Osteoblast (primary cell): ENCODE data around the gene ALDH1A1. TPM values are rescaled to one million over a fixed set of nuclear protein-coding genes. Genes with fewer than 3 reads are reported as not detected.

ENCODE experiments used
- DNase-seq: peaks from one replicate; pipeline ENCODE4 v3.0.0; 2011; ENCODE audit warnings: low spot score, mixed read lengths; ENCODE audit not compliant: insufficient read length; ENCODE audit errors: missing footprints
- H2AFZ ChIP-seq: 2 replicates; pipeline ENCODE4 v1.6.0; 2011; ENCODE audit warnings: mild to moderate bottlenecking, low read length
- H3K27ac ChIP-seq: 2 replicates; pipeline ENCODE4 v1.5.1; 2011; ENCODE audit warnings: mild to moderate bottlenecking, low read depth, low read length, moderate library complexity
- H3K27me3 ChIP-seq: 2 replicates; pipeline ENCODE4 v1.6.0; 2012; ENCODE audit warnings: mild to moderate bottlenecking, control low read depth, inconsistent platforms, low read length, moderate library complexity; ENCODE audit not compliant: insufficient read depth
- H3K36me3 ChIP-seq: 2 replicates; pipeline ENCODE4 v1.5.1; 2011; ENCODE audit warnings: mild to moderate bottlenecking, low read length, control low read depth, moderate library complexity; ENCODE audit not compliant: insufficient read depth
- H3K4me1 ChIP-seq: 2 replicates; pipeline ENCODE4 v1.5.1; 2011; ENCODE audit warnings: mild to moderate bottlenecking, low read length, control low read depth, moderate library complexity; ENCODE audit not compliant: insufficient read depth
- H3K4me2 ChIP-seq: 2 replicates; pipeline ENCODE4 v1.6.0; 2011; ENCODE audit warnings: mild to moderate bottlenecking, low read length; ENCODE audit not compliant: insufficient read depth
- H3K4me3 ChIP-seq: fragments of 200-600 bp; sonication (generic); 3 replicates; pipeline ENCODE4 v1.5.1; 2012; ENCODE audit warnings: mild to moderate bottlenecking, low read length, inconsistent platforms; ENCODE audit not compliant: insufficient read depth
- H3K79me2 ChIP-seq: 2 replicates; pipeline ENCODE4 v1.6.0; 2012; ENCODE audit warnings: mild to moderate bottlenecking, low read length, control low read depth, inconsistent platforms; ENCODE audit not compliant: insufficient read depth
- H3K9me3 ChIP-seq: 2 replicates; pipeline ENCODE4 v1.5.1; 2011; ENCODE audit warnings: low read depth, low read length, control low read depth
- H4K20me1 ChIP-seq: 2 replicates; pipeline ENCODE4 v1.6.0; 2012; ENCODE audit warnings: mild to moderate bottlenecking, low read length, control low read depth; ENCODE audit not compliant: insufficient read depth
- total RNA-seq: library from RNA; depleted of rRNA; stranded (reverse); fragments of >200 nt; gene quantifications from 2 replicates; pipeline ENCODE4 v1.2.3, GENCODE V29; 2012
- TF ChIP-seq, protein P1 (sequence below): IDR thresholded peaks from 2 replicates; pipeline ENCODE4 v1.5.1; 2011; ENCODE audit warnings: mild to moderate bottlenecking, low read depth, low read length, moderate library complexity; ENCODE audit errors: extremely low read depth

The ALDH1A1 gene
- total RNA-seq, 1 donor = 0.36 TPM

DNA sequence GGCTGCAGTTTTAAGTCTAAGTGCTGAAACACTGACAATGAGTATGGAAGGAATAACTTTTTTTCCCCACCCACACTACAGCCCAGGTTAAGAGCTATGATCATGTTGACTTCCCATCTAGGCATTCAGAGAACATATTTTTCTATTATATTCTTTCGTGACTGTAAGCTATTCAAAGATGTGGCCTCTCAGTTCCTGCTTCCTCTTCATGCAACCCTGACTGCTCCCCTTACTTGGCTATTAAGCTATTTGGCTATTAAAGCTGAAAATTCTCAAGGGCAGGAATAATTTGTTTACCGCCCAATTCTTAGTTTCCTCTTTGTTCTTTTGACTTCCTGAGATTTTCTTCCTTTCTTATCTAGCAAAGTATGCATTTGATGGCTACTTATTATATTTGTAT lies 18.6 kb upstream of the ALDH1A1 start:
- Histone ChIP-seq H3K27ac (no peak overlapping the region), H3K4me3 (no peak overlapping the region), H3K79me2 (no peaks in the 10 kb centered on the region), H2AFZ (no peak overlapping the region), H4K20me1 (no peaks in the 10 kb centered on the region), H3K4me2 (no peak overlapping the region), H3K36me3 (no peaks in the 10 kb centered on the region), H3K9me3 (no peaks in the 10 kb centered on the region), H3K27me3 (no peaks in the 10 kb centered on the region), H3K4me1 (no peaks in the 10 kb centered on the region)
- TF ChIP-seq, protein P1, sequence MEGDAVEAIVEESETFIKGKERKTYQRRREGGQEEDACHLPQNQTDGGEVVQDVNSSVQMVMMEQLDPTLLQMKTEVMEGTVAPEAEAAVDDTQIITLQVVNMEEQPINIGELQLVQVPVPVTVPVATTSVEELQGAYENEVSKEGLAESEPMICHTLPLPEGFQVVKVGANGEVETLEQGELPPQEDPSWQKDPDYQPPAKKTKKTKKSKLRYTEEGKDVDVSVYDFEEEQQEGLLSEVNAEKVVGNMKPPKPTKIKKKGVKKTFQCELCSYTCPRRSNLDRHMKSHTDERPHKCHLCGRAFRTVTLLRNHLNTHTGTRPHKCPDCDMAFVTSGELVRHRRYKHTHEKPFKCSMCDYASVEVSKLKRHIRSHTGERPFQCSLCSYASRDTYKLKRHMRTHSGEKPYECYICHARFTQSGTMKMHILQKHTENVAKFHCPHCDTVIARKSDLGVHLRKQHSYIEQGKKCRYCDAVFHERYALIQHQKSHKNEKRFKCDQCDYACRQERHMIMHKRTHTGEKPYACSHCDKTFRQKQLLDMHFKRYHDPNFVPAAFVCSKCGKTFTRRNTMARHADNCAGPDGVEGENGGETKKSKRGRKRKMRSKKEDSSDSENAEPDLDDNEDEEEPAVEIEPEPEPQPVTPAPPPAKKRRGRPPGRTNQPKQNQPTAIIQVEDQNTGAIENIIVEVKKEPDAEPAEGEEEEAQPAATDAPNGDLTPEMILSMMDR = no peak
- no peak for DNase-seq

DNA sequence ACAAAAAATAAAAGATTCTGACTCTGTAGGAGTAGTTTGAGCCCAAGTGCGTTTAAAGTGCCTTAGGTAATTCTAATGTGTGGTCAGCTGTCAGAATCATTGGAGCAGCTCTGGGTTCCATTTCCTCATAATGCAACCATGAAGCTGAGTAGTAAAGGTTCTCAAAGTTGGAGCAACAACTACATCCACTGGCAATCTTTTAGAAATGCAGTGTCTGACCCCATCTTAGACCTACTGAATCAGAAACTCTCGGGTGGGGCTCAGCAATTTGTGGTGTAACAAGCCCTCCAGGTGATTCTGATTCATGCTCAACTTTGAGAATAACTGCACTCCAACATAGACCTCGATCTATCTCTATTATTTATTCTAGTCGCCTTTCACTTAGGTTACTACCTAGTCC lies 7.6 kb upstream of the ALDH1A1 start:
- no peak for DNase-seq
- TF ChIP-seq, protein P1 = no peak
- no peak overlapping the region for H3K27ac ChIP-seq
- H3K79me2 ChIP-seq = no peaks in the 10 kb centered on the region
- no peak overlapping the region for H3K4me3 ChIP-seq
- no peak overlapping the region for H2AFZ ChIP-seq
- no peaks in the 10 kb centered on the region for H4K20me1 ChIP-seq
- H3K4me1 ChIP-seq = no peaks in the 10 kb centered on the region
- no peaks in the 10 kb centered on the region for H3K36me3 ChIP-seq
- no peak overlapping the region for H3K4me2 ChIP-seq
- peaks cover 2% of the 10 kb centered on the region for H3K9me3 ChIP-seq
- no peaks in the 10 kb centered on the region for H3K27me3 ChIP-seq

GRCh38 chr9:72958485-72959281 lies 5.8 kb upstream of the ALDH1A1 start:
- peaks cover 2% of the 10 kb centered on the region for H3K27me3 ChIP-seq
- no peak overlapping the region for H2AFZ ChIP-seq
- peaks cover 2% of the 10 kb centered on the region for H3K9me3 ChIP-seq
- H3K4me3 ChIP-seq = no peak overlapping the region
- no peaks in the 10 kb centered on the region for H4K20me1 ChIP-seq
- H3K4me1 ChIP-seq = no peaks in the 10 kb centered on the region
- H3K79me2 ChIP-seq = no peaks in the 10 kb centered on the region
- H3K27ac ChIP-seq = no peak overlapping the region
- H3K36me3 ChIP-seq = no peaks in the 10 kb centered on the region
- no peak for DNase-seq
- no peak overlapping the region for H3K4me2 ChIP-seq
- TF ChIP-seq, protein P1 = no peak

- H3K36me3 ChIP-seq = no peaks in the 10 kb centered on the region
- H3K9me3 ChIP-seq = peaks cover 2% of the 10 kb centered on the region
- H3K79me2 ChIP-seq = no peaks in the 10 kb centered on the region
- DNase-seq = no peak
- no peak overlapping the region for H3K4me2 ChIP-seq
- TF ChIP-seq, protein P1 = no peak
- no peaks in the 10 kb centered on the region for H4K20me1 ChIP-seq
- H3K27me3 ChIP-seq = peaks cover 2% of the 10 kb centered on the region
- H2AFZ ChIP-seq = no peak overlapping the region
- H3K4me3 ChIP-seq = no peak overlapping the region
- H3K27ac ChIP-seq = no peak overlapping the region
- no peaks in the 10 kb centered on the region for H3K4me1 ChIP-seq
Observed at GRCh38 chr9:72955571-72955970, 2.7 kb upstream of the ALDH1A1 start.
